Lower leg skin (tissue), 3 donors: ENCODE data around the gene AIG1.

Experiments used
- CTCF ChIP-seq, 3 donors: fragments of 450-650 bp; IDR thresholded peaks; one replicate each; pipeline ENCODE4 v1.5.1; 2016; ENCODE audit warnings: antibody characterized with exemption in 3 of 3, mild to moderate bottlenecking in 3 of 3, moderate library complexity in 2 of 3
- POLR2A ChIP-seq, 2 donors: fragments of 450-650 bp; IDR thresholded peaks; one replicate each; pipeline ENCODE4 v1.6.1; 2016 to 2017; ENCODE audit warnings: antibody characterized with exemption in 2 of 2, mild to moderate bottlenecking in 1 of 2, moderate library complexity in 1 of 2

DNA sequence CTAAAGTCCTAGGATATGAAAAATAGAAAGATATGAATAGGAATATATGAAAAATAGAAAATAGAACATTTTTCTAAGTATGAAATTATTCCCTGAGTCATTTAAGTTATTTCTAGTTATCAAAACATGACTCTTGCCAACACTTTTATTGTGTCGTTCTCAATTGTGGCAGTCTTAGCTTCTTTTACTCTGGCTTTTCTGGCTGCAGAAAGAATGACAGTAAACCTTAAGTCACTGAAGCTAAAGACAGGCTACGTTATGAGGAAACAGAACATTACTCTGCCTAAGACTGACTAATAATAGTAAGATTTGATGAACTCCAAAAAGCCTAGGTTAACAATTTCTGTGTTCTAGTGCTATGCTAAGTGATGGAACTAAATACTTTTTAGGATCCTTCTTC is 74.6 kb downstream of the AIG1 start:
- TF ChIP-seq CTCF (IDR thresholded peaks at IDR 0.05): no peak
- TF ChIP-seq POLR2A (IDR thresholded peaks at IDR 0.05): no peak
